ENCODE data around the gene SYPL1.

DNA sequence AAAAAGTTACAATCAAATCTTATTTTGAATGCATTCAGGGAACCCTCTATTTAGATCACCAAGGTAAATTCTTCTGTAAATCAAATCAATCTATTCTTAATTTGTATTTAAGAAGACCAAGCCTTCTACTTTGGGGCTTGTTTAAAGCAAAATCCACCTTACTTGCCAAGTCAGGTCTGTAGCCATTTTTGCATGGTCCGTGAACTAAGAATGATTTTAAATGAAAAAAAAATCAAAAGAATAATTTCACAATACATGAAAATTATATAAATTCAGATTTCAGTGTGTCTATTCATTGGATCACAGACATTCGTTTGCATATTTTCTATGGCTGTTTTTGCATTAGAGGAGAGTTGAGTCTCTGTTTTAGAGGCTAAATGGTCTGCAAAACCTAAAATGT, 59.4 kb downstream of the SYPL1 start:
- TF ChIP-seq, protein P1, sequence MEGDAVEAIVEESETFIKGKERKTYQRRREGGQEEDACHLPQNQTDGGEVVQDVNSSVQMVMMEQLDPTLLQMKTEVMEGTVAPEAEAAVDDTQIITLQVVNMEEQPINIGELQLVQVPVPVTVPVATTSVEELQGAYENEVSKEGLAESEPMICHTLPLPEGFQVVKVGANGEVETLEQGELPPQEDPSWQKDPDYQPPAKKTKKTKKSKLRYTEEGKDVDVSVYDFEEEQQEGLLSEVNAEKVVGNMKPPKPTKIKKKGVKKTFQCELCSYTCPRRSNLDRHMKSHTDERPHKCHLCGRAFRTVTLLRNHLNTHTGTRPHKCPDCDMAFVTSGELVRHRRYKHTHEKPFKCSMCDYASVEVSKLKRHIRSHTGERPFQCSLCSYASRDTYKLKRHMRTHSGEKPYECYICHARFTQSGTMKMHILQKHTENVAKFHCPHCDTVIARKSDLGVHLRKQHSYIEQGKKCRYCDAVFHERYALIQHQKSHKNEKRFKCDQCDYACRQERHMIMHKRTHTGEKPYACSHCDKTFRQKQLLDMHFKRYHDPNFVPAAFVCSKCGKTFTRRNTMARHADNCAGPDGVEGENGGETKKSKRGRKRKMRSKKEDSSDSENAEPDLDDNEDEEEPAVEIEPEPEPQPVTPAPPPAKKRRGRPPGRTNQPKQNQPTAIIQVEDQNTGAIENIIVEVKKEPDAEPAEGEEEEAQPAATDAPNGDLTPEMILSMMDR (IDR thresholded peaks at IDR 0.05; ENCODE audit: extremely low read depth in 1 of 2, insufficient read depth in 1 of 2, low read depth in 1 of 2, low read length in 2 of 2): no peak
- TF ChIP-seq POLR2A (IDR thresholded peaks at IDR 0.05; ENCODE audit: low read depth, low read length): no peak
- no peak for TF ChIP-seq MYC (IDR thresholded peaks at IDR 0.05; ENCODE audit: low read depth, low read length)
- TF ChIP-seq POLR2AphosphoS5 (IDR thresholded peaks at IDR 0.05; ENCODE audit: insufficient read depth, low read depth, low read length): no peak
- TF ChIP-seq EZH2 (IDR thresholded peaks at IDR 0.05; ENCODE audit: borderline replicate concordance, low read depth, low read length, severe bottlenecking): no peak
- no peak for TF ChIP-seq GATA2 (IDR thresholded peaks at IDR 0.05; ENCODE audit: insufficient read depth, insufficient read length, low read depth, low read length)
- TF ChIP-seq JUN (IDR thresholded peaks at IDR 0.05; ENCODE audit: borderline replicate concordance, insufficient read depth, insufficient read length, low read depth): no peak

Data from endothelial cell of umbilical vein (primary cell).